Smooth muscle cell (in vitro differentiated cells): ENCODE measurements around the gene UNK. TPM values are rescaled to one million over a fixed set of nuclear protein-coding genes. Genes with fewer than 3 reads are reported as not detected.

Experiments
- DNase-seq: peaks from one replicate; lab custom pipeline; 2025; ENCODE audit not compliant: unreplicated experiment; lab: John Stamatoyannopoulos, UW
- H2AFZ ChIP-seq: fragments of 200-600 bp; sonication (generic); 2 replicates; pipeline ENCODE4 v1.6.0; 2016; ENCODE audit warnings: antibody characterized with exemption, low read depth, mild to moderate bottlenecking
- H3F3A ChIP-seq: fragments of 200-600 bp; sonication (generic); 2 replicates; pipeline ENCODE4 v1.6.0; 2017; ENCODE audit warnings: antibody characterized with exemption, low read depth
- H3K27ac ChIP-seq: fragments of 200-600 bp; sonication (generic); 2 replicates; pipeline ENCODE4 v1.5.1; 2016; ENCODE audit warnings: low read depth, mild to moderate bottlenecking
- H3K27me3 ChIP-seq: fragments of 200-600 bp; sonication (generic); 2 replicates; pipeline ENCODE4 v1.6.1; 2016; ENCODE audit warnings: low read depth, mild to moderate bottlenecking
- H3K36me3 ChIP-seq: fragments of 200-600 bp; sonication (generic); 2 replicates; pipeline ENCODE4 v1.5.1; 2016; ENCODE audit warnings: low read depth
- H3K4me1 ChIP-seq: fragments of 200-600 bp; sonication (generic); 2 replicates; pipeline ENCODE4 v1.5.1; 2016; ENCODE audit warnings: low read depth
- H3K4me2 ChIP-seq: fragments of 200-600 bp; sonication (generic); 2 replicates; pipeline ENCODE4 v1.6.0; 2016; ENCODE audit warnings: mild to moderate bottlenecking
- H3K4me3 ChIP-seq: fragments of 200-600 bp; sonication (generic); 2 replicates; pipeline ENCODE4 v1.5.1; 2016; ENCODE audit warnings: mild to moderate bottlenecking
- H3K79me2 ChIP-seq: fragments of 200-600 bp; sonication (generic); 2 replicates; pipeline ENCODE4 v1.6.0; 2016; ENCODE audit warnings: low read depth, mild to moderate bottlenecking
- H3K9ac ChIP-seq: fragments of 200-600 bp; sonication (generic); 2 replicates; pipeline ENCODE4 v1.6.0; 2016; ENCODE audit warnings: low read depth
- H3K9me3 ChIP-seq: fragments of 200-600 bp; sonication (generic); replicated peaks from 2 replicates; pipeline ENCODE4 v1.5.1; 2016; ENCODE audit warnings: low read depth
- H4K20me1 ChIP-seq: fragments of 200-600 bp; sonication (generic); 2 replicates; pipeline ENCODE4 v1.6.0; 2016; ENCODE audit warnings: low read depth
- CTCF ChIP-seq: fragments of 200-600 bp; sonication (generic); IDR thresholded peaks from 2 replicates; pipeline ENCODE4 v1.5.1; 2017; ENCODE audit warnings: borderline replicate concordance, mild to moderate bottlenecking, antibody characterized with exemption; ENCODE audit not compliant: insufficient read depth, poor library complexity, severe bottlenecking
- WGBS: methylation state at CpG from one replicate; pipeline ENCODE4 v1.1.7; 2016; ENCODE audit warnings: low lambda C conversion rate; 5-methylcytosine and 5-hydroxymethylcytosine counted together
- polyA plus RNA-seq: library from polyadenylated mRNA; unstranded; fragments of >200 nt; fragmentation: Nextera tagmentation; extraction: Ambion mirVana; gene quantifications from 2 replicates; pipeline ENCODE4 v1.2.1, GENCODE V29; 2016
- total RNA-seq: library from RNA; depleted of rRNA; stranded (reverse); fragments of >200 nt; gene quantifications from 2 replicates; pipeline ENCODE4 v1.2.3, GENCODE V29; 2014

The UNK gene
- total and polyA plus RNA-seq, 2 experiments from 2014 or later: 26.8 to 39.5 TPM

GRCh38 chr17:75820094-75821080, 35.8 kb downstream of the UNK start:
- Histone ChIP-seq H3K79me2 (no peaks in the 10 kb centered on the region), H3K27me3 (no peaks in the 10 kb centered on the region), H4K20me1 (no peaks in the 10 kb centered on the region), H3K4me3 (no peak overlapping the region), H3K36me3 (no peaks in the 10 kb centered on the region), H2AFZ (no peak overlapping the region), H3K27ac (no peak overlapping the region), H3K9ac (no peak overlapping the region), H3F3A (no peaks in the 10 kb centered on the region), H3K4me2 (no peak overlapping the region), H3K9me3 (no peaks in the 10 kb centered on the region), H3K4me1 (no peaks in the 10 kb centered on the region)
- 86% methylated on average over 21 of the region's 21 CpGs for WGBS
- no peak for DNase-seq
- TF ChIP-seq CTCF: no peak

- WGBS: 96% methylated on average over 7 of the region's 7 CpGs
- H3K36me3 ChIP-seq: no peaks in the 10 kb centered on the region
- H3K9me3 ChIP-seq: no peaks in the 10 kb centered on the region
- H3K4me3 ChIP-seq: no peak overlapping the region
- H3K27me3 ChIP-seq: no peaks in the 10 kb centered on the region
- no peaks in the 10 kb centered on the region for H3F3A ChIP-seq
- no peaks in the 10 kb centered on the region for H3K4me1 ChIP-seq
- no peaks in the 10 kb centered on the region for H3K79me2 ChIP-seq
- H3K4me2 ChIP-seq: no peak overlapping the region
- H3K27ac ChIP-seq: no peak overlapping the region
- no peak for DNase-seq
- H3K9ac ChIP-seq: no peak overlapping the region
- TF ChIP-seq CTCF: no peak
- no peaks in the 10 kb centered on the region for H4K20me1 ChIP-seq
- H2AFZ ChIP-seq: no peak overlapping the region
These were observed 36.9 kb downstream of the UNK start for GRCh38 chr17:75821552-75821951.

GRCh38 chr17:75822119-75822799, 37.7 kb downstream of the UNK start:
- WGBS: 94% methylated on average over 18 of the region's 18 CpGs
- Histone ChIP-seq H3K9me3 (no peaks in the 10 kb centered on the region), H3F3A (no peaks in the 10 kb centered on the region), H3K79me2 (no peaks in the 10 kb centered on the region), H4K20me1 (no peaks in the 10 kb centered on the region), H2AFZ (no peak overlapping the region), H3K4me1 (no peaks in the 10 kb centered on the region), H3K4me2 (no peak overlapping the region), H3K27me3 (no peaks in the 10 kb centered on the region), H3K36me3 (no peaks in the 10 kb centered on the region), H3K27ac (no peak overlapping the region), H3K9ac (no peak overlapping the region), H3K4me3 (no peak overlapping the region)
- no peak for DNase-seq
- TF ChIP-seq CTCF: no peak
